K562 (cell line): ENCODE results near the gene ZNF669. TPM values are rescaled to one million over a fixed set of nuclear protein-coding genes. Genes with fewer than 3 reads are reported as not detected.

Experiments
- C11orf30 ChIP-seq: fragments of 450-650 bp; IDR thresholded peaks from 2 replicates; pipeline ENCODE4 v1.6.1; 2016; ENCODE audit warnings: low read depth, mild to moderate bottlenecking
- FOXP1 ChIP-seq: sonication (generic); formaldehyde crosslinking; IDR thresholded peaks from 2 replicates; pipeline ENCODE4 v1.8.0; 2022; ENCODE audit warnings: mild to moderate bottlenecking, missing genetic modification reagents
- HNRNPL ChIP-seq: fragments of 200-400 bp; formaldehyde crosslinking; IDR thresholded peaks from 2 replicates; pipeline ENCODE4 v1.6.1; 2017; ENCODE audit warnings: low read depth, mild to moderate bottlenecking, low read length
- KDM2B ChIP-seq: fragments of 250-450 bp; sonication (Bioruptor Pico); IDR thresholded peaks from 2 replicates; pipeline ENCODE4 v1.8.0; 2021; ENCODE audit warnings: mild to moderate bottlenecking, moderate library complexity
- MEIS2 ChIP-seq: fragments of 450-650 bp; IDR thresholded peaks from 2 replicates; pipeline ENCODE4 v1.6.1; 2014; ENCODE audit warnings: mild to moderate bottlenecking; ENCODE audit not compliant: partially characterized antibody
- RBM25 ChIP-seq: fragments of 200-400 bp; formaldehyde crosslinking; IDR thresholded peaks from 2 replicates; pipeline ENCODE4 v1.6.1; 2018; ENCODE audit warnings: low read length, low read depth, moderate library complexity; ENCODE audit not compliant: severe bottlenecking
- TBL1XR1 ChIP-seq, 2 experiments: IDR thresholded peaks; 2 replicates each; pipeline ENCODE4 v1.6.1; 2012; ENCODE audit warnings: improper control_type of control experiment in 2 of 2, low read length in 2 of 2, mild to moderate bottlenecking in 1 of 2
- ZNF224 ChIP-seq: sonication (generic); formaldehyde crosslinking; IDR thresholded peaks from 2 replicates; pipeline ENCODE4 v1.8.0; 2022; ENCODE audit warnings: mild to moderate bottlenecking, missing genetic modification reagents
- ZNF384 ChIP-seq: IDR thresholded peaks from 2 replicates; pipeline ENCODE4 v1.6.1; 2012; ENCODE audit warnings: low read depth, low read length, improper control_type of control experiment
- ZNF583 ChIP-seq: fragments of 250-450 bp; sonication (Bioruptor Pico); IDR thresholded peaks from 2 replicates; pipeline ENCODE4 v1.4.0; 2020
- ZNF717 ChIP-seq: fragments of 250-450 bp; sonication (Bioruptor Pico); IDR thresholded peaks from 2 replicates; pipeline ENCODE4 v1.5.0; 2021
- polyA plus RNA-seq, 8 experiments: library from polyadenylated mRNA; depleted of rRNA in 4 of 8; stranded (reverse) in 5 of 8; unstranded in 3 of 8; fragments of >200 nt; fragmentation: Nextera tagmentation in 2 of 8; fragmentation: Illumina TruSeq in 1 of 8; extraction: Ambion mirVana in 2 of 8; extraction: Trizol in 1 of 8; gene quantifications; 2 replicates each; pipeline versions ENCODE4 v1.2.1 to v1.2.3, GENCODE V29; 2011 to 2014; ENCODE audit warnings: inconsistent platforms in 1 of 8, missing spikeins in 1 of 8
- total RNA-seq, 7 experiments: library from RNA; depleted of rRNA in 6 of 7; stranded (reverse); fragments of >200 nt in 6 of 7; fragmentation: Illumina TruSeq in 2 of 7; extraction: Trizol in 2 of 7; gene quantifications; 2 replicates each; pipeline versions ENCODE4 v1.2.1 to v1.2.3, GENCODE V29; 2011 to 2021; ENCODE audit warnings: low replicate concordance in 1 of 7
- TF ChIP-seq, protein P1 (sequence below): fragments of 450-650 bp; IDR thresholded peaks from 2 replicates; pipeline ENCODE4 v1.6.1; 2016; ENCODE audit warnings: low read depth

ZNF669 gene
- total and polyA plus RNA-seq, 9 of the 15 experiments (the other 6 are each of a cell fraction or from before 2014, with no cell fraction given): 5.3 to 18.3 (median 10.2) TPM

DNA sequence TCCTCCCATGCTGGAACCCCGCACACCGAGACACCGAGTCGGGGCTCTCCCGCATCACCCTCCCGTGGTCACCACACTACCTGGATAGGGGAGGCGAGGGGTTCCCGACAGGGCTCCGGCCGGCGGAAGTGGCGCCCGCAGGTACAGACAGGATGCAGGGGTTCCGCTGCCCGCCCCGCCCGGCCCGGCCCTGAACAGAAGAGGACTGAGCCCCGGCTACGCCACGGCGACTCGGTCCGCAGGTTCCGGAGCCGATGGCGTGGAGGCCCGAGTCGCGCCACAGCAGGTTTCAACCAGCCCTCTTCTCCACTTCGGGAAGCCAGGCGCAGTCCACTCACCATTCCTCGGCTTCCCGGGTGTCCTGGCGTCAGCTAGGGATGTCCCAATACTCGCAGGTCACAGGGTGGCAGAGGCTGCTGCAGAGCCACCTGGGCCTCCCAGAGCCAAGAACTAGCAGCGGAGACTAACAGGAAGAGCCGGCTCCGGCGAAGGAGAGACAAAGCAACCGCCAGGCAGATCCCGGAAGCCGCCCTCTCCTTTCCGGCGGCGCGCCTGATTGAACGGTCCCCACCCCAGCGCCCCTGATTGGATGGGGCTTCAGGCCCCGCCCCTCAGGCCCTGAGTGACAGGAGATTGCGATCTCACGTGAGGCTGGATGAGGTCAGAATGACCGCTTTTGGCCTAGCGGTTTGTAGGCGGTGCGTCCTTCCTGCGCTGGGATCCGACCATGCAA is at the start of gene ZNF669 (continued):
- TF ChIP-seq, protein P1, sequence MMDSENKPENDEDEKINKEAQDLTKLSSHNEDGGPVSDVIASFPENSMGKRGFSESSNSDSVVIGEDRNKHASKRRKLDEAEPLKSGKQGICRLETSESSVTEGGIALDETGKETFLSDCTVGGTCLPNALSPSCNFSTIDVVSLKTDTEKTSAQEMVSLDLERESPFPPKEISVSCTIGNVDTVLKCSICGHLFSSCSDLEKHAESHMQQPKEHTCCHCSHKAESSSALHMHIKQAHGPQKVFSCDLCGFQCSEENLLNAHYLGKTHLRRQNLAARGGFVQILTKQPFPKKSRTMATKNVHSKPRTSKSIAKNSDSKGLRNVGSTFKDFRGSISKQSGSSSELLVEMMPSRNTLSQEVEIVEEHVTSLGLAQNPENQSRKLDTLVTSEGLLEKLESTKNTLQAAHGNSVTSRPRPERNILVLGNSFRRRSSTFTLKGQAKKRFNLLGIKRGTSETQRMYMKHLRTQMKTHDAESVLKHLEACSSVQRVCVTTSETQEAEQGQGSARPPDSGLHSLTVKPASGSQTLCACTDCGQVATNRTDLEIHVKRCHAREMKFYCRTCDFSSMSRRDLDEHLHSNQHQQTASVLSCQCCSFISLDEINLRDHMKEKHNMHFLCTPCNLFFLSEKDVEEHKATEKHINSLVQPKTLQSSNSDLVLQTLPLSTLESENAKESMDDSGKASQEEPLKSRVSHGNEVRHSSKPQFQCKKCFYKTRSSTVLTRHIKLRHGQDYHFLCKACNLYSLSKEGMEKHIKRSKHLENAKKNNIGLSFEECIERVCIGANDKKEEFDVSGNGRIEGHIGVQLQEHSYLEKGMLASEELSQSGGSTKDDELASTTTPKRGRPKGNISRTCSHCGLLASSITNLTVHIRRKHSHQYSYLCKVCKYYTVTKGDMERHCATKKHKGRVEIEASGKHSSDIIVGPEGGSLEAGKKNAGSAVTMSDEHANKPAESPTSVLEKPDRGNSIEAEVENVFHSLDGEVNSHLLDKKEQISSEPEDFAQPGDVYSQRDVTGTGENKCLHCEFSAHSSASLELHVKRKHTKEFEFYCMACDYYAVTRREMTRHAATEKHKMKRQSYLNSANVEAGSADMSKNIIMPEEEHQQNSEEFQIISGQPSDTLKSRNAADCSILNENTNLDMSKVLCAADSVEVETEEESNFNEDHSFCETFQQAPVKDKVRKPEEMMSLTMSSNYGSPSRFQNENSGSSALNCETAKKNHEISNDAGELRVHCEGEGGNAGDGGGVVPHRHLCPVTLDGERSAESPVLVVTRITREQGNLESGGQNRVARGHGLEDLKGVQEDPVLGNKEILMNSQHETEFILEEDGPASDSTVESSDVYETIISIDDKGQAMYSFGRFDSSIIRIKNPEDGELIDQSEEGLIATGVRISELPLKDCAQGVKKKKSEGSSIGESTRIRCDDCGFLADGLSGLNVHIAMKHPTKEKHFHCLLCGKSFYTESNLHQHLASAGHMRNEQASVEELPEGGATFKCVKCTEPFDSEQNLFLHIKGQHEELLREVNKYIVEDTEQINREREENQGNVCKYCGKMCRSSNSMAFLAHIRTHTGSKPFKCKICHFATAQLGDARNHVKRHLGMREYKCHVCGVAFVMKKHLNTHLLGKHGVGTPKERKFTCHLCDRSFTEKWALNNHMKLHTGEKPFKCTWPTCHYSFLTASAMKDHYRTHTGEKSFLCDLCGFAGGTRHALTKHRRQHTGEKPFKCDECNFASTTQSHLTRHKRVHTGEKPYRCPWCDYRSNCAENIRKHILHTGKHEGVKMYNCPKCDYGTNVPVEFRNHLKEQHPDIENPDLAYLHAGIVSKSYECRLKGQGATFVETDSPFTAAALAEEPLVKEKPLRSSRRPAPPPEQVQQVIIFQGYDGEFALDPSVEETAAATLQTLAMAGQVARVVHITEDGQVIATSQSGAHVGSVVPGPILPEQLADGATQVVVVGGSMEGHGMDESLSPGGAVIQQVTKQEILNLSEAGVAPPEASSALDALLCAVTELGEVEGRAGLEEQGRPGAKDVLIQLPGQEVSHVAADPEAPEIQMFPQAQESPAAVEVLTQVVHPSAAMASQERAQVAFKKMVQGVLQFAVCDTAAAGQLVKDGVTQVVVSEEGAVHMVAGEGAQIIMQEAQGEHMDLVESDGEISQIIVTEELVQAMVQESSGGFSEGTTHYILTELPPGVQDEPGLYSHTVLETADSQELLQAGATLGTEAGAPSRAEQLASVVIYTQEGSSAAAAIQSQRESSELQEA: no peak
- TF ChIP-seq RBM25 (peak; percentile 78), ZNF224 (CRISPR knock-in tag) (0 out of 2 replicates have a peak, but pooled peaks have one; percentile 23), FOXP1 (CRISPR knock-in tag) (0 out of 2 replicates have a peak, but pooled peaks have one; percentile 33), KDM2B (no peak), TBL1XR1 (IDR thresholded peaks at IDR 0.05; ENCODE audit: low read length in 2 of 2) (peak in 1 of 2 experiments; percentile 71; a peak in 1 of 4 replicates), ZNF717 (CRISPR knock-in tag) (no peak), ZNF583 (CRISPR knock-in tag) (no peak), C11orf30 (peak; percentile 68), MEIS2 (peak; percentile 93), HNRNPL (no peak), ZNF384 (no peak)
